ENCODE results near the gene ATF6B. TPM values are rescaled to one million over a fixed set of nuclear protein-coding genes. Genes with fewer than 3 reads are reported as not detected.

Gene ATF6B
- total RNA-seq, 1 experiment from 2014 or later = 196 TPM

DNA sequence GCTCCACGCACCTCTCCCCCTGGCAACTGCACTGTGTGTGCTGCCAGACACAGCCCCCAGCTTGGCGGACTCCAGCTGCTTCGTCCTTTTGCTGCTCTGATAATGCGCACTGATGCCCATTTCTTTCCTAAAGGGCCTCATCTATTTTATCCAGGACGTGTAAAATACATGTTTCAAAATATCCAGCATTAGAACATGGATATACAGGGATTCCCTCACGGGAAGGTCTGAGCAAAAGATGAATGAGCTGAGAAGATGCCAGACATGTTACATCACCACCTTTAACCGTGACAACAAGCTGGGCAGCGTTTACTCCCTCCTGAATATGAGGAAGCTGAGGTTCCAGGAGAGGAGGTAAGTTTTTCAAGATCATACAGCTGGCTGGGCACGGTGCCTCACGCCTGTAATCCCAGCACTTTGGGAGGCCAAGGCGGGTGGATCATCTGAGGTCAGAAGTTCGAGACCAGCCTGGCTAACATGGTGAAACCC lies 51.7 kb downstream of the ATF6B start:
- CTCF ChIA-PET = no interaction called here
- intact Hi-C loops (cut with micrococcal nuclease; ENCODE audit: unreplicated experiment) = no loop called here
- DNase-seq = no peak
- H3K27me3 Mint-ChIP-seq (ENCODE audit: unreplicated experiment) = peaks cover 36% of the 10 kb centered on the region
- no peak overlapping the region for H3K4me3 Mint-ChIP-seq (ENCODE audit: low read depth, unreplicated experiment)
- no peaks in the 10 kb centered on the region for H3K9me3 Mint-ChIP-seq (ENCODE audit: low read depth, unreplicated experiment)
- TF ChIP-seq, protein P1, sequence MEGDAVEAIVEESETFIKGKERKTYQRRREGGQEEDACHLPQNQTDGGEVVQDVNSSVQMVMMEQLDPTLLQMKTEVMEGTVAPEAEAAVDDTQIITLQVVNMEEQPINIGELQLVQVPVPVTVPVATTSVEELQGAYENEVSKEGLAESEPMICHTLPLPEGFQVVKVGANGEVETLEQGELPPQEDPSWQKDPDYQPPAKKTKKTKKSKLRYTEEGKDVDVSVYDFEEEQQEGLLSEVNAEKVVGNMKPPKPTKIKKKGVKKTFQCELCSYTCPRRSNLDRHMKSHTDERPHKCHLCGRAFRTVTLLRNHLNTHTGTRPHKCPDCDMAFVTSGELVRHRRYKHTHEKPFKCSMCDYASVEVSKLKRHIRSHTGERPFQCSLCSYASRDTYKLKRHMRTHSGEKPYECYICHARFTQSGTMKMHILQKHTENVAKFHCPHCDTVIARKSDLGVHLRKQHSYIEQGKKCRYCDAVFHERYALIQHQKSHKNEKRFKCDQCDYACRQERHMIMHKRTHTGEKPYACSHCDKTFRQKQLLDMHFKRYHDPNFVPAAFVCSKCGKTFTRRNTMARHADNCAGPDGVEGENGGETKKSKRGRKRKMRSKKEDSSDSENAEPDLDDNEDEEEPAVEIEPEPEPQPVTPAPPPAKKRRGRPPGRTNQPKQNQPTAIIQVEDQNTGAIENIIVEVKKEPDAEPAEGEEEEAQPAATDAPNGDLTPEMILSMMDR (IDR thresholded peaks at IDR 0.05; ENCODE audit: unreplicated experiment) = no peak
- no TSS peak for BruUV-seq (replicated peaks)
- no peaks in the 10 kb centered on the region for H3K4me1 Mint-ChIP-seq (ENCODE audit: low read depth, unreplicated experiment)
- H3K27ac Mint-ChIP-seq (ENCODE audit: unreplicated experiment) = no peak overlapping the region
- no peaks in the 10 kb centered on the region for H3K36me3 Mint-ChIP-seq (ENCODE audit: insufficient read depth, unreplicated experiment)

DNA sequence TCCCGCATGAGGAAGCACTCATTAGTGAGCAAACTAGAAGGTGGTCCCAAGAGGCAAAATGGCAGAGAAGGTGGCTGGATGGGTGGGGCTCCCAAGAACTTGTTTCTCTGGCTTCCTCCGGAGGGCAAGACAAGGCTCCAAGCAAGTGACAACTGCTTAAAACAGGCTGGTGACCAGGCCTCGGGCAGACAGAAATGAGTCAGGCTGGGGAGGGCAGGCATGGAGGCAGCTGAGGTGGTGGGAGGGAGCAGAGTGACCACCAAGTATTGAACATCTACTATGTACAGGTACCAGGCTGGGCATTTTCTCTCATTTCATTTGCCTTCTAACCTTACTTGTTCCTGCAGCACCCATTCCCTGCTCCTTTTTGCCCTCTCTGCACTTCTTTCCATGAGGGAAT lies 52.3 kb downstream of the ATF6B start:
- no TSS peak for BruUV-seq (replicated peaks)
- H3K4me1 Mint-ChIP-seq (ENCODE audit: low read depth, unreplicated experiment) = no peaks in the 10 kb centered on the region
- intact Hi-C loops (cut with micrococcal nuclease; ENCODE audit: unreplicated experiment) = no loop called here

DNA sequence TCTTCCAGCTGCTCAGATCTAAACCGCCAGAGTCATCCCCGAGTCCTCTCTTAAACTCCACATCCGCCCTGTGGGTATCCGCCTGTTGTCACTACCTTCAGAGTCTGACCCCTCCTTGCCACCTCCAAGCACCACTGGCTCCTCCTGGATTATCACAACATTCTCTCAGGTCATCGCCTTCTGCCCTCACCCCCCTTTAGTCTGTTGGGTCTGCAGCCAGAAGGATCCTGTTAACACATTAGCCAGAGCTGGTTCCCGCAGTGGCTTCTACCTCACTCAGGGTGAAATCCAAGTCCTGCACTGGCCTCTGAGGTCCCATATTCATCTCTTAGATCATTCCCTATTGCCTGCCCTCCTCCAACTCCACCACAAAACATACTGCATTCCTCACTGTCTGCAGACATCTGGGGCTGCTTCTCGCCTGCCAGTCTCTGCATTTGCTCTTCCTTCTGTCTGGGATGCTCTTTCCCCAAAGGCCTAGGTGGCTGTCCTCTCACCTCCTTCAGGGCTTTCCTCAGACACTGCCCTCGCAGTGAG lies 53.0 kb downstream of the ATF6B start:
- Mint-ChIP-seq H3K27ac (ENCODE audit: unreplicated experiment) (no peak overlapping the region), H3K9me3 (ENCODE audit: low read depth, unreplicated experiment) (no peaks in the 10 kb centered on the region), H3K4me3 (ENCODE audit: low read depth, unreplicated experiment) (no peak overlapping the region), H3K27me3 (ENCODE audit: unreplicated experiment) (peaks cover 36% of the 10 kb centered on the region), H3K4me1 (ENCODE audit: low read depth, unreplicated experiment) (no peaks in the 10 kb centered on the region), H3K36me3 (ENCODE audit: insufficient read depth, unreplicated experiment) (no peaks in the 10 kb centered on the region)
- CTCF ChIA-PET = no interaction called here
- DNase-seq = no peak
- TF ChIP-seq, protein P1 (IDR thresholded peaks at IDR 0.05; ENCODE audit: unreplicated experiment) = no peak
- intact Hi-C loops (cut with micrococcal nuclease; ENCODE audit: unreplicated experiment) = no loop called here
- BruUV-seq (replicated peaks) = no TSS peak

More for the DNA sequence above, 52.3 kb downstream of the ATF6B start:
- Mint-ChIP-seq H3K9me3 (ENCODE audit: low read depth, unreplicated experiment) (no peaks in the 10 kb centered on the region), H3K36me3 (ENCODE audit: insufficient read depth, unreplicated experiment) (no peaks in the 10 kb centered on the region), H3K4me3 (ENCODE audit: low read depth, unreplicated experiment) (no peak overlapping the region), H3K27me3 (ENCODE audit: unreplicated experiment) (peaks cover 35% of the 10 kb centered on the region), H3K27ac (ENCODE audit: unreplicated experiment) (no peak overlapping the region)
- CTCF ChIA-PET = no interaction called here
- DNase-seq = no peak
- TF ChIP-seq, protein P1 (IDR thresholded peaks at IDR 0.05; ENCODE audit: unreplicated experiment) = no peak

DNA sequence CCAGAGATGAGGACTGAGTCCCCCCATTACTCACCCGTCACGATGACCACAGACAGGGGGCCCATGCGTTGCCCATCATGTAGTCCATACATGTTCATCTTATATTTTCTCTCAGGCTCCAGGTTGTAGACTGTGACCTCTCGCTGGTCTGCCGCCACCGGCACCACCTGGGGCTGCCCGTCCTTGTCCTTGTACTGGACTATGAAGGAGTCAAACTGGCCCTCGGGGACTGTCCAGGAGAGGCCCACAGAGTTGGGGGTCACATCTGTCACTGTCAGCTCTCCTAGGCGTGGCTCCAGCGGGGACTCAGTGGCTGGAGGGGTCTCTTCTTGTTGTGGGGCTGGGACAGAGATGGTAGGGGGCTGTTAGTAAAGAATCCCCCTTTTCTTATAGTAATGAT lies 54.4 kb downstream of the ATF6B start:
- no peak overlapping the region for H3K4me3 Mint-ChIP-seq (ENCODE audit: low read depth, unreplicated experiment)
- H3K27me3 Mint-ChIP-seq (ENCODE audit: unreplicated experiment) = peaks cover 51% of the 10 kb centered on the region
- CTCF ChIA-PET = no interaction called here
- H3K27ac Mint-ChIP-seq (ENCODE audit: unreplicated experiment) = no peak overlapping the region
- no peaks in the 10 kb centered on the region for H3K36me3 Mint-ChIP-seq (ENCODE audit: insufficient read depth, unreplicated experiment)
- no peaks in the 10 kb centered on the region for H3K4me1 Mint-ChIP-seq (ENCODE audit: low read depth, unreplicated experiment)
- intact Hi-C loops (cut with micrococcal nuclease; ENCODE audit: unreplicated experiment) = no loop called here
- H3K9me3 Mint-ChIP-seq (ENCODE audit: low read depth, unreplicated experiment) = no peaks in the 10 kb centered on the region
- TF ChIP-seq, protein P1 (IDR thresholded peaks at IDR 0.05; ENCODE audit: unreplicated experiment) = no peak
- DNase-seq = no peak
- no TSS peak for BruUV-seq (replicated peaks)
